ENCODE measurements around the gene ABCD2.
"Not testable (repeated sequence)": the region's sequence is repeated elsewhere in the genome, so short reads cannot be mapped to it uniquely, and the experiment has no call there.

ABCD2 gene

GRCh38 chr12:39611818-39612217 is 7.8 kb downstream of the ABCD2 start:
- no peak for DNase-seq

- DNase-seq: no peak
Measured at GRCh38 chr12:39610436-39611025, 9.1 kb downstream of the ABCD2 start.

- DNase-seq: no peak
Measured at GRCh38 chr12:39606712-39607423, 12.7 kb downstream of the ABCD2 start.

GRCh38 chr12:39605996-39606395 is 13.6 kb downstream of the ABCD2 start:
- DNase-seq: no peak

- DNase-seq: no peak
Measured at GRCh38 chr12:39605501-39605900, 14.1 kb downstream of the ABCD2 start.

GRCh38 chr12:39603065-39603464 is 16.5 kb downstream of the ABCD2 start:
- no peak for DNase-seq

GRCh38 chr12:39601951-39602350 is 17.7 kb downstream of the ABCD2 start:
- DNase-seq: not testable (repeated sequence)

- no peak for DNase-seq
Measured at GRCh38 chr12:39595928-39596327, 23.7 kb downstream of the ABCD2 start.

- DNase-seq: no peak
Measured at GRCh38 chr12:39592295-39592694, 27.3 kb downstream of the ABCD2 start.

GRCh38 chr12:39588348-39588747 is 31.3 kb downstream of the ABCD2 start:
- no peak for DNase-seq

GRCh38 chr12:39587225-39587624 is 32.4 kb downstream of the ABCD2 start:
- peak; percentile 10 for DNase-seq

- no peak for DNase-seq
Measured at GRCh38 chr12:39586816-39587215, 32.8 kb downstream of the ABCD2 start.

- DNase-seq: no peak
Measured at GRCh38 chr12:39581592-39581991, 38.0 kb downstream of the ABCD2 start.

- DNase-seq: no peak
Measured at GRCh38 chr12:39575498-39575875, 44.1 kb downstream of the ABCD2 start.

- DNase-seq: no peak
Measured at GRCh38 chr12:39574785-39575497, 44.7 kb downstream of the ABCD2 start.

GRCh38 chr12:39574378-39574777 is 45.2 kb downstream of the ABCD2 start:
- no peak for DNase-seq

GRCh38 chr12:39573971-39574370 is 45.6 kb downstream of the ABCD2 start:
- no peak for DNase-seq

- DNase-seq: no peak
Measured at GRCh38 chr12:39572551-39572950, 47.1 kb downstream of the ABCD2 start.

- no peak for DNase-seq
Measured at GRCh38 chr12:39571351-39571750, 48.3 kb downstream of the ABCD2 start.

- no peak for DNase-seq
Measured at GRCh38 chr12:39553476-39553875, 66.1 kb downstream of the ABCD2 start.

GRCh38 chr12:39544211-39544610 is 75.4 kb downstream of the ABCD2 start:
- DNase-seq: not testable (repeated sequence)

GRCh38 chr12:39541471-39541870 is 78.1 kb downstream of the ABCD2 start:
- no peak for DNase-seq

GRCh38 chr12:39538679-39539104 is 80.9 kb downstream of the ABCD2 start:
- DNase-seq: no peak

GRCh38 chr12:39533951-39534350 is 85.7 kb downstream of the ABCD2 start:
- DNase-seq: no peak
